NCI-H2227 treated with DMSO at 0.1 percent for 48 hours (cell line): ENCODE measurements around the gene AMZ1.

Source experiments
- DNase-seq: peaks from one replicate; lab custom pipeline; 2025; lab: John Stamatoyannopoulos, UW

AMZ1 gene, protein sequence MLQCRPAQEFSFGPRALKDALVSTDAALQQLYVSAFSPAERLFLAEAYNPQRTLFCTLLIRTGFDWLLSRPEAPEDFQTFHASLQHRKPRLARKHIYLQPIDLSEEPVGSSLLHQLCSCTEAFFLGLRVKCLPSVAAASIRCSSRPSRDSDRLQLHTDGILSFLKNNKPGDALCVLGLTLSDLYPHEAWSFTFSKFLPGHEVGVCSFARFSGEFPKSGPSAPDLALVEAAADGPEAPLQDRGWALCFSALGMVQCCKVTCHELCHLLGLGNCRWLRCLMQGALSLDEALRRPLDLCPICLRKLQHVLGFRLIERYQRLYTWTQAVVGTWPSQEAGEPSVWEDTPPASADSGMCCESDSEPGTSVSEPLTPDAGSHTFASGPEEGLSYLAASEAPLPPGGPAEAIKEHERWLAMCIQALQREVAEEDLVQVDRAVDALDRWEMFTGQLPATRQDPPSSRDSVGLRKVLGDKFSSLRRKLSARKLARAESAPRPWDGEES

DNA sequence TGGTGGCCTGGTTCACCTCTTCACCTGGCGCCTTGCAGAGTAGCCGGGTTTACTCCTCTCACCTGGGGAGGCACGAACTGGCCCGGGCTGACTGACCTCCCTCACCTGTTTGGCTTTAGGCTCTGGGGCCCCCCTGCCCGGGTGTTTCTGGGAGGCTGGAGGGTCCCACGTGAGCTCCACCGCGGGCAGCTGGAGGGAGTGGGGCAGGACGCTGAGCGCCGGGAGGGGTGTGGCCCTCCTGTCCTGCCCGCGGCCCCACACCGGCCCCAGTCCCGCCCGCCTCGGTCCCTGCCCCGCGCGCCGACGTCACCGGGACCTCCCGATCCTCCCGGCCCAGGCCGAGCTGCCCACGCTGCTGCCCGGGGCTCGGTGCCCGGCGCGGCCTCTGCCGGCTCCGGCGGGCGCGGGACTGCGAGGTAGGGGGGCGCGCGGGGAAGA lies at the start of gene AMZ1:
Gene AMZ1 (plus strand): TSS at position 322 of the 438 bp plus-strand sequence. CDS start 12,250 bp downstream, outside the sequence.
- DNase-seq, result no peak

DNA sequence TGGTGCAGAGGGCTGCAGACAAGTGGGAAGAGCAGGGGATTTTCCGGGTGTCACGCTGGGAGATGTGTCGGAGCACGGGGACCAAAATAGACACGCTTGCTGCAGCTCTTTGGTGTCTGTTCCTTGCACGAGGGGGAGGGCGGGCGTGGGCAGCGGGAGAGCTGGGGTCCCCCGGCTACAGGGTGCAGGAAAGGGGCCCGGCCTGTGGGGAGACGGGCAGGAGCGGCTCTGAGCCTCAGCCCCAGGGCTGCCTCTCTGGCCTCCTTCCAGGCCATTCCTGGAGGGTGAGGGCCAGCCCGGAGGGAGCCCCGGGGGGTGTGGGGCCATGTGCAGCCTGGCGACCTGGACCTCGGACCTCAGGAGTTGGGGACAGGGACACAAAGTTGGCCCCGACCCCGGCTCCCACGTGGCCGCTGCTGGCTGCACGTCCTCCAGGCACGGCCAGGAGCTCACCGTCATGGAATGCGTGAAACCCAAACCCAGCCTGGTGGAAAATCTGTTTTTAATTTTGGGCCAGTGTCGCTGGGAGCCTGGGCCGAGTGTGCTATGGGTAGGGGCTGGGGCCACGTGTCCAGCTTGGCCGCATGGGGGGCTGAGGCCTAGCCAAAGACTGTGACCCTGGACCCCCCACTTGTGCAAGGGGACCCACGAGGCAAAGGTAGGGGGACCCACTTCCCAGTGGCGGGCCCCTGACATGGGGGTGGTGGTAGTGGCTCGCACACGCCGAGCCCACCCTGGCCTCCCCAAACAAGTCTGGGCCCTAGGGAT lies 49.6 kb upstream of the AMZ1 start:
- DNase-seq, result no peak

DNA sequence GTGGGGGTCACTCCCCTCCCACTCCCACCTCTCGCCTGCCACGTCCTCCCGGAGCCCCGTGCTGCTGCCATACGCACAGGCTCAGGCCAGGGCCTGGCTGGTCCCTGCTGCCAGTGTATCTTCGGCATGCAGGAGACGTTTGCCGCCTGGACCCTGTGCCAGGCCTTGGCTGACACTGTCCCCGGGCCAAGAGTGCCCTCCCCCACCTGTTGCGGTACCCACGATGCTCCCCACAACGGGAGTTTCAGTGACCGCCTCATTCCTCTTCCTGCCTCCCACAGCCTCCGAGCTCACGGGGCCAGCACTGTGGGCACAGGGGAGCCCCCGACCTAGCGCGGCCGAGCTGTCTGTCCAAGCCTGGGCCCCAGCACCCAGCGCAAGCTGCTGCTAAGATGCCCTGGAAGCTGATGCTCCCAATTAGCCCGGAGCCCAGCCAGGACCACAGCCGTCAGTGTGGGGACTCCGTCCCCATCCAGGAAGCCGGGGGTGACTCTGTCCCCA lies 48.8 kb upstream of the AMZ1 start:
- DNase-seq, result no peak

DNA sequence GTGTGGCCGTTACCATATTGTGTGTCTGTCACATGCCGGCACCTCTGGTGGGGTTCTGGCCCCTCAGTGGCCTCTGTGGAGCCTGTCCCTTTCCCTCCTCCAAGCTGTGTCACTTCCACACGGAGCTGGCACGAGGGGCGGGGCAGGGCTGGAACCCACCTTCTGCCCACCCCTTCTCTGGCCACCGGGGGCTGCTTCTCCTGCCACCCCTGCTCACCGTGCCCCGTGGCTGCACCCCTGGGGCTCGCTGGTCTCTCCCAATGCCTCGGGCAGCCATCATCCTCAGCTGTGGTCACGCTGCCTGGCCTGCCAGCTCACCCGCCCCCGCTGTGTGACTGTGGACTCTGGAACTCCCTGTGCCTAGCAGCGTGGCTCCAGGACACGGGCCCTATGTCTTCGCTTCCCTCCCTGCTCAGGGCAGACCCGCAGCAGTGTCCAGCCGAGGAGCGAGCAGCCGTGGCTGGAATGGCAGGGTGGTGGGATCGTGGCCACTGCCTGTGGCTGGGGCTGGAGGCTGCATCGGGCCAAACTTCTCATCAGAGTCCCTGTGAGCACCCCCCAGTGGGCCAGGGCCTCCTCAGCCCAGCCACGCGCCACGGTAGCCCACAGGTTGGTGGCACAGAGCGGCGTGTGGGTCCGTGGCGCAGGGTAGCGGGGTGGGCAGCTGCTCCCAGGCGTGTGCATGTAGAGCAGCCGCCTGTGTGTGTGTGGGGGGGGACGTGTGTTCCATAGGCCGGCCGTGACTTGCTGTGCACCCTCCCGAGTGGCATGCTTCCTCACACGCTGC lies 48.1 kb upstream of the AMZ1 start:
- DNase-seq, result no peak

DNA sequence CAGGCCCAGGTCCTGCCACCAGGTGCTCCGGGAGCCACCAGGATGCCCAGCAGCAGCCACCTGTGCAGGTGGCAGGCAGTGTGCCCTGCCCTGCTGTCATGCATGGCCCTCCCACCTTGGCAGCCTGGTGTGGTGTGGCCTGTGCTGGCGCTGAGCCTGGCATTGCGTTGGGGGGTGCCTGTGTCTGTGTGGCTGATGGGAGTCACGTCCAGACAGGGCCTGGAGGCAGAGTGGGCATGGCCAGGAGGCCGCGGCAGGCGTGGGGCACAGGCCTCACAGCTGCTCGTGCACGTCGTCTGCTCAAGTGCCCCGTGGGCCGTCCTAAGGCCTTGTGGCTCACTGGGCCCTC lies 47.5 kb upstream of the AMZ1 start:
- DNase-seq, result no peak

DNA sequence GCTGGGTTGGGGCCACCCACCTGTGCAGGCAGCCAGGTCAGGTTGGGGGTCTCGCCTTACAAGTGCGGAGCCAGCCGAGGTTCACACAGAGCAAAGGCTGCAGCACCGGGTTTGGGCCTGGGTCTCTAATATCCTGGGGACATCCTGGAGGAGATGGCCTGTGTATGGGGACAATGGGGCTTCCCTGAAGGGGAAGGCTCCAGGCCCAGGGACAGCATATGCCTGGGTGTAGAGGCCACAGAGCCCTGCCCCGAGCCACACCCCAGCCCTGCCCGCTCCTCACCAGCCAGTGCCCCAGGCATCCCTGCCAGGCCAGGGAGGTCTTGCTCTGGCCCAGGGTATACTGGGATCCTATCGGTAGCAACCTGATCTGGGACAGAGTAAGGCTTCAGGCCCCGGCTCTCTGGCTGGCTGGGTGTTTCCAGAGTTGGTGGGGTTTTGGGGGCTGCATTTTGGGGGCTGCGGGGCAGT lies 47.1 kb upstream of the AMZ1 start:
- no peak for DNase-seq

DNA sequence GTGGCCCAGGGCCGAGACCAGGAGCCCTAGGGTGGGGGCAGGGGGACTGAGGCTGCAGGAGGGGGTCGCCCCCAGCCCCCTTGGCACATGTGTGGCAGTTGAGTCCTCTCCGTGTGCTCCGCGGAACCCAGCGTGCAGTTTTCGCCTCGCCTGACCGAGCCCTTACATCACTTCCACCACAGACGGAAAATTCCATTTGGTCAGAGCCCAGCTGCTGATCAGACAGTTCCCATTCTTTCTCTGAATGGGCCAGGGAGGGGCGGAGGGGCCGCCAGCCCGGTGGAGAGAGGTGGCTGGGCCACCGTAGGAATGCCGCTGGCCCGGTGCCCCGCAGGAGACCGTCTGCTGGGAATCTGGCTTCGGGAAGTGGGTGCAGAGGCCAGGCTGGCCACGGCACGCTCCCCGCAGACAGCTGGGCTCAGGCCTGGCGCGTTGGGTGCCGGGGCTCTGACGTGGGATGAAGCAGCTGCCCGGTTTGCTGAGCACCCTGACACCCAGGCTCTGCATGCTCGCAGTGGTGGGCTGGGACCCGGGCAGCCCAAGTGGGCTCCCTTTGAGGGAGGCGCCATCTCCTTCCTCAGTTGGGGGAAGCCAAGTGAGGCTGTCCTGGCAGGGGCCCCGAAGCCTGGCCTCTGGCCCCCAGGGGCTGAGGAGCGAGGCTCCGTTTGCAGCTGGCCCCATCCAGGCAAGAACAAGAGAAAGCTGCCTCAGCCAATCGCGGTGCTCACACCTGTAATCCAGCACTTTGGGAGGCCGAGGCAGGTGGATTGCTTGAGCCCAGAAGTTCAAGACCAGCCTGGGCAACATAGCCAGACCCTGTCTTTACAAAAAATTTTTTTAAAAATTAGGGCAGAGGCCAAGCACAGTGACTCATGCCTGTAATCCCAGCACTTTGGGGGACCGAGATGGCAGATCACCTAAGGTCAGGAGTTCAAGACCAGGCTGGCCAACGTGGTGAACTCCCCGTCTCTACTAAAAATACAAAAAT lies 46.3 kb upstream of the AMZ1 start:
- no peak for DNase-seq

DNA sequence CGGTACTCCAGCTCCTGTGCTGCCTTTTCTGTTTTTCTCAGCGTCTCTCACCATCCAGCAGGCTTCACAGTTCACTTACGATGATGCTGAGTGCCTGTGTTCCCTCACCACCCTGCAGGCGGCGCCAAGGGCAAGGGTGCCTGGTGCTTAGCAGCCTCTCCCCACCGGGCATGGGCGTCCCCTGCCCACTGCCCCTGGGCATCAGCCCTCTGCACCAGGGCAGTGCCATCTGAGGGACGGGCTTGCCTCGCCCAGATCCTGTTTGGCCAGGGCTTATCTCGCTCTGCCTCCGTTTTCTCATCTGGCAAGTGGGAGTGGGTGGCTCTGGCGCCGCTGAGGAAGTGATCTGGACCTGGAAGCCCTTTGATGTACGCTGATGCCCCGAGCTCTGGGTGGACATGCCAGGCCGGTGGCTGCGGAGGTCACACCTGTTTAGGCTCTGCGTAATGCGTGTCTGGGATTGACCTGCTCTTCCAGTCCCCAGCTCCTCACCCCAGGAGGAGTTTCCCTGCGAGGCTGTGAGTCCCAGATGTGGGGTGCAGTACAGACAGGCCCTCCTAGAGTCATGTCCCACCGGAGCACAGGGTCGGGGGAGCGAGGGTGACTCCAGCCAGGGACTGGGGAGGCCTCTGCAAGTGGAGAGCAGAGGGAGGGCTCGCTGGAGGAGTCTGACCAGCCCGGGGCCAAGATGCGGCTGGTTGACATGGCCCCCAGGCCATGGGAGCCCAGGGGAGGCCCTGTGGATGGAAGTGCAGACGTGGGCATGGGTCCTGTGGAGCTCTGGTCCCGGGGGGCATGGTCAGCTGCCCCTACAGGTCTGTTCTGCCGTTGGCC lies 44.4 kb upstream of the AMZ1 start:
- DNase-seq, result no peak

DNA sequence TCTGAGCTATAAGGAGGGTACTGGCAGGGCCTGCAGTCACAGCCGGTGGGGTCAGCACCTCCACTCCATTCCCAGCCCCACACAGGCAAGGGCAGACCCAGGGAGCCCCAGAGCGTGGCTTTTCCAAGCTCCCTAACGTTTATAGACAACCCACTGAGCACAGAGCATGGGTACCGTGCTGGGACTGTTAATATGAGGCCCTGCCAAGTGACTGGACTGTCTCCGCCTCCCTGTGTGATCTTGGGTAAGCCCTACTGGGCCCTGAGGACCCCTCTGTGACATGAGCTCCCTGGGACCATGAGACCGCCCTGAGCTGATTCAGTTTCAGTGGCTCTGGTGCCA lies 43.8 kb upstream of the AMZ1 start:
- no peak for DNase-seq

DNA sequence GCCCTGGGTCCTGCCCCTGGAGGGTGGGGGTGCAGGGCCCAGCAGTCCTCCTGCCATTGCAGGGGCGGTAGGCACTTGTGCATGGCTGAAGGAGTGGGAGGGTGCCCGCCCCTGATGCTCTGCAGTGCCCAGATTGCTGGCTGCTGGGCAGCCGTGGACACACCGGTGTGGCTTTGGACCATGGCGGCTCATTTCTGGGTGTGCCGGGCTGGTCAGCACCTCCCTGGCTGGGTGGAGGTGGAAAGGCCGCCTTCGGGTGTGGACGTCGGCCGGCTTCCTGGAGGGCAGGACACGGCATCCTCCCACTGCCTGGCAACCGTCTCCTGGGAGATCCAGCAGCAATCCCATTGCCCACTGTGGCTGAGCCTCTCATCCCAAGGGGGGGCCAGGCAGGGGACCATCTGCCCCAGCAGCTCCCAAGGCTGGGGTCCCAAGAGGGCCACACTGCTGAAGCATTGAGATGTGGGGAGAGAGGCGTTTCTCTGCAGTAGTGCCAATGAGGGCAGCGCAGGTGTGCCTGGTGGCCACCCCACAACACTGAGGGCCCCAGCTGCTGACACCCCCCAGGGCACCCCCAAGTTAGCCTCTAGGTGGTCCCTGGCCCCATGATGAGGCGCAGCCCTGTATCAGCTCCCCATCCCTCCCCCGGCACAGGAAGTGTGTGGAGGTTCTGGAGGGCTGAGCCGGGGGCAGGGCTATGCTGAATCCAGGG lies 43.3 kb upstream of the AMZ1 start:
- DNase-seq, result no peak

DNA sequence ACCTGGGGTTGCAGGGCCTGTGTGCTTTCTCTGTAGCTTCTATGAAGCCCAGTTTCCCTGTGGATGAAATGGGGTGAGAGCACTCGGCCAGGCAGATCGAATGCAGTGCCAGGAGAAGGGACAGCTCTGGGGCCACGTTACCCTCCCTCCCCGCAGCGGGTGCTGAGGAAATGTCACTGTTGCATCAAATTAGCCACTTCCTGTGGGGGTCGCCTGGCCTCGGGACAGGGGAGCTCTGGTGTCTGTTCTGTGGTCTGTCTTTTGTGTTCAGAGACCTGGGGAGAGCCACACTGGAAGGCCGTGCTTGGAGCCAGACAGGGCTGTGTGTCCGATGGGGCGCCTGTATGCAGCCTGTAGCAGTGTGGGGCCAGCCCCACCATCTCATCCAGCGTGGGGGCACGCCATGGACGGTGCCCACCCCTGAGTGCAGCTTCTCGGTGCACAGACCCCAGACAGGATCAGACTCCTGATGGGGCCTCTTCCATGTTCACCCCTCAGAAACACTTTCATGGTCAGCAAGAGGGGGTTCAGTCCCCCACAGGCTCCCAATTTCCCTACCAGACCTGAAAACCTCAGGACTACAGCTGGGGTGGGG lies 42.6 kb upstream of the AMZ1 start:
- no peak for DNase-seq

DNA sequence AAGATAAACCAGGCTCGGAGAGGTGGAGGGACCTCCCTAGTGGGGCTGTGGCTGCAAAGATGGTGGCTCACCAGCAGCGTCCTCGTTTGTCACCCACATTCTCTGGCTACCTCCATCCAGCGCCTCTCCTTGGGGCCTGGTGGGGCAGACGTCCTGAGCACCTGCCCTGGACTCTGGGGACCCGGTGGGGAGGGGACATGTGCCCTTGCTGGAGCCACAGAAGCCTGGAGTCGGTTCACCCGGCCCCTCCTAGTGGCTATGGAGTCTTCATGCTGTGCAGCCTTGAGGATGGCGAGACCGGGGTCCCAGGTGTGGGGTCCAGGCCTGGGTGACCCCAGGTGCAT lies 41.7 kb upstream of the AMZ1 start:
- no peak for DNase-seq

DNA sequence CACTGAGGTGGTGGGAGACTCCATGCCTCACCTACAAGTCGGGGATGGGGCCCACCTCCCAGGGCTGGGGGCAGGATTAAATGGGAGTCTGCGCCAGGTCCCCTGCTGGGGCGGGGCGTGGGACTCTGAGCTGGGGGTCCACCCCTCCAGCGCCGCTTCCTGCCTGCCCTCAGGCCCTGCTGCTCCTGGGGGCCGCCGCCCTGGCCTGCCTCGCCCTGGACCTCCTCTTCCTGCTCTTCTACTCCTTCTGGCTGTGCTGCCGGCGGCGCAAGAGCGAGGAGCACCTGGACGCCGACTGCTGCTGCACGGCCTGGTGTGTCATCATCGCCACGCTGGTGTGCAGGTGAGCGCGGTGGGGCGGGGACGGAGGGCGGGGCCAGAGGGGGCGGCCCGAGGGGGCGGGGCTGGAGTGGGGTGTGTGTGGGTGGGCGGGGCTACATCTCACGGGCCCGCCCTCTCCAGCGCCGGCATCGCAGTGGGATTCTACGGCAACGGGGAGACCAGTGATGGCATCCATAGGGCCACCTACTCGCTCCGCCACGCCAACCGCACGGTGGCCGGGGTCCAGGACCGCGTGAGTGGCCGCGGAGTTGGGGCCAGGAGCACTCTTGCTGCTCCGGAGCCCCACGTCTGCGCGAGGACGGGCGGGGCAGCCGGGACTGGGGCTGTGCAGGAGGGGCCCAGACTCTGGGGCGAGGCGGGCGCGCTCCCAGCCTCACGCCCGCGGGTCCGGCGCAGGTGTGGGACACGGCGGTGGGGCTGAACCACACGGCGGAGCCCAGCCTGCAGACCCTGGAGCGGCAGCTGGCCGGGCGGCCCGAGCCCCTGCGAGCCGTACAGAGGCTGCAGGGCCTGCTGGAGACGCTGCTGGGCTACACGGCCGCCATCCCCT lies 41.1 kb upstream of the AMZ1 start:
- DNase-seq, result no peak

DNA sequence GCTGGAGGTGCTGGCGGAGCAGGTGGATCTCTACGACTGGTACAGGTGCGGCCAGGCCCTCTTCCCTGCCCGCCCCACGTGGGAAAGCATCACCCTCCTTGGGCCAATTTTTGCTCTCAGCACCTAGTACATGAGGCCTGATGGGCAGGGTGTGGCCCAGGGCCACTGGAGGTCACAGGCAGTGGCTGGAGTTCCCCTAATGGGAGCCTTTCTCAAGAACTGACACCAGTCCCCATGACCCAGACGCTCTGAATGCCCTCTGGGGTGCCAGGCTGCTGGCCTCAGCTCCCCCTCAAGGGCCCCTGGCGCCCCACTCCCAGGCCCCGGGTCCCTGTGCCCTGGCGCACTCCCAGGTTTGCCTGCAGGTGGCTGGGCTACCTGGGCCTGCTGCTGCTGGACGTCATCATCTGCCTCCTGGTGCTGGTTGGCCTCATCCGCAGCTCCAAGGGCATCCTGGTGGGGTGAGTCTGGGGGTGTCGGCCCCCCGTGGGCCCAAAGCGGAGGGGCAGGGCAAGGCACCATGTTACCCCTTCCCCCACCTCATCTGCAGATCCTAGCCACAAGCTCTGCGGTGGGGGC lies 40.3 kb upstream of the AMZ1 start:
- DNase-seq, result no peak

DNA sequence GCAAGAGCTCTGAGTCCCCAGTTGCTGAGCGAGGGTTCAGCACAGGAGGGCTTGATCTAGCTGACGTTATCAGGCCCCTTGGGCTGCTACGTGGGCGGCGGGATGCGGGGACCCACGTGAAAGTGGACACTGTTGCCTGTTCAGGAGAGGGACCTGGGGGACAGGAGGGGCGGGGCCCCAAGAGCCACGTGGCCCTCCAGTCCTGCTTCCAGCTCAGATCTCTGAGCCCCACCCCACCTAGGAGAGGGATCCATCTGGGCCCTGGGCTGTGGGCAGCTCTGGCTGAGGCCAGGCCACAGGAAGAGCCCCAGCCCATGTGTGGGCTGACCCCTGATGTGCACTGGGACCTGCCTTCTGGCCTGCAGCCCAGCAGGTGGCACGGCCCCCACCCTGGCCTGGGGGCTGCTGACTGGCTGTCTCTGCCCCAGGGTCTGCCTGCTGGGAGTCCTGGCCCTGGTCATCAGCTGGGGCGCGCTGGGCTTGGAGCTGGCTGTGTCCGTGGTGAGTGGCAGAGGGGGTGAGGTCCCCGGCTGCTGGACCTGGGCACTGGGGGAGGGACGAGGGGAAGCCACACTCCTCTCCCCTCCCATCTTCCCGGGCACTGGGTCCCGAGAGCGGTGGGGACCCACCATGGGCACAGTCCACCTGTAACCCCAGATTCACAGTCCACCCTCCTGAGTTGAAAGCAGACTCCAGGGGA lies 38.7 kb upstream of the AMZ1 start:
- no peak for DNase-seq

DNA sequence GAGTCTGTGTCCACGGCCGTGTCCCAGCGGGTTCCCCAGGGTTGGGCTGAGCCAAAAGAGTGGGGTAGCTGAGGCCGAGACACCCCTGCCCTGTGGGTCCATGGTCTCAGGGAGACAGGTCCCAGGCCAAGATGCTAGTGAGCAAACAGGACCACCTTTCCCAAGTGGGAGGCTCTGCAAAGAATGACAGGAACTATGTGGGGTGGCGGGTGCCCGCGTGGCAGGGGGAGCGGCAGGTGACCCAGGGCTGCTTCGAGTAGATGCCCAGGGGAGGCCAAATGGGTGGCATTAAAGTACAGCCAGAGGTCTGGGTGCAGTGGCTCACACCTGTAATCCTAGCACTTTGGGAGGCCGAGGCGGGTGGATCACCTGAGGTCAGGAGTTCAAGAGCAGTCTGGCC lies 38.0 kb upstream of the AMZ1 start:
- DNase-seq, result no peak

DNA sequence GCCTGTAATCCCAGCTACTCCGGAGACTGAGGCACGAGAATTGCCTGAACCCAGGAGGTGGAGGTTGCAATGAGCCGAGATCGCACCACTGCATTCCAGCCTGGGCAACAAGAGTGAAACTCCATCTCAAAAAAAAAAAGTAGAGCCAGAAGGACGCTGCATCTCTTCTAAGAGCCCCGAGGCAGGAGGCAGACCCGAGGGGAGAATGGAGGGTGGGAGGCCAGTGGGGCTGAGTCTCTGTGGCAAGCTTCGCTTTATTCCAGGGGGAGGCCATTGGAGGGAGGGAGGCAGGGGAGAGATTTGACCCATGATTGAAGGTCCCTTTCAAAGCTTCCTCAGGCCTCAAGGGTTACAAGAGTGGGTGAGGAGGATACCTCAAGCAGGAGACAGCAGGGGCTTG lies 37.6 kb upstream of the AMZ1 start:
- DNase-seq, result no peak
